GM13977 (cell line): ENCODE measurements around the gene STK25.

Experiments
- DNase-seq: peaks from one replicate; pipeline ENCODE4 v3.0.0; 2012; ENCODE audit warnings: low spot score
- CTCF ChIP-seq: IDR thresholded peaks from 2 replicates; pipeline ENCODE4 v1.5.1; 2012; ENCODE audit warnings: mild to moderate bottlenecking, control low read depth; ENCODE audit not compliant: insufficient read depth; ENCODE audit errors: extremely low read depth, missing control alignments
- in situ Hi-C: fragments of 300-500 bp; cut with MboI; formaldehyde crosslinking; loops from one replicate; pipeline ENCODE4 v1.12.0; 2022; ENCODE audit warnings: low sequenced_read_pairs, low pct_unique_long_range_greater_than_20kb, mixed read lengths, inconsistent platforms; ENCODE audit not compliant: unreplicated experiment

Gene STK25

GRCh38 chr2:241463276-241464135 is 44.9 kb downstream of the STK25 start:
- no peak for TF ChIP-seq CTCF
- in situ Hi-C loops: no loop called here
- no peak for DNase-seq

GRCh38 chr2:241461693-241462677 is 46.4 kb downstream of the STK25 start:
- TF ChIP-seq CTCF: no peak
- in situ Hi-C loops: no loop called here
- DNase-seq: no peak

GRCh38 chr2:241460631-241461030 is 47.8 kb downstream of the STK25 start:
- DNase-seq: no peak
- no peak for TF ChIP-seq CTCF
- in situ Hi-C loops: no loop called here

GRCh38 chr2:241459520-241459919 is 48.9 kb downstream of the STK25 start:
- TF ChIP-seq CTCF: no peak
- DNase-seq: no peak

GRCh38 chr2:241458687-241459086 is 49.7 kb downstream of the STK25 start:
- no peak for DNase-seq
- TF ChIP-seq CTCF: no peak
- in situ Hi-C loops: no loop called here

More at GRCh38 chr2:241459520-241459919, 48.9 kb downstream of the STK25 start:
- in situ Hi-C loops: no loop called here

GRCh38 chr2:241456546-241456945 is 51.8 kb downstream of the STK25 start:
- TF ChIP-seq CTCF: no peak
- in situ Hi-C loops: no loop called here
- DNase-seq: no peak
